SU-DHL-6 (cell line): Measurements from ENCODE around the gene ALOX12.

Source experiments
- EZH2phosphoT487 ChIP-seq: fragments of 200-600 bp; sonication (generic), shearing (Covaris generic); conservative IDR thresholded peaks from 2 replicates; pipeline ENCODE4 v1.6.1; 2018; ENCODE audit warnings: mild to moderate bottlenecking, antibody characterized with exemption, low read length, moderate library complexity, mixed read lengths
- TF ChIP-seq, protein P1 (sequence below): fragments of 200-600 bp; sonication (generic); IDR thresholded peaks from one replicate; pipeline ENCODE4 v1.5.1; 2017; ENCODE audit warnings: antibody characterized with exemption, mild to moderate bottlenecking, low read length, moderate library complexity; ENCODE audit not compliant: insufficient read depth, poor library complexity, severe bottlenecking

GRCh38 chr17:6947745-6948144 lies 48.1 kb upstream of the ALOX12 start:
- TF ChIP-seq EZH2phosphoT487: no peak
- TF ChIP-seq, protein P1, sequence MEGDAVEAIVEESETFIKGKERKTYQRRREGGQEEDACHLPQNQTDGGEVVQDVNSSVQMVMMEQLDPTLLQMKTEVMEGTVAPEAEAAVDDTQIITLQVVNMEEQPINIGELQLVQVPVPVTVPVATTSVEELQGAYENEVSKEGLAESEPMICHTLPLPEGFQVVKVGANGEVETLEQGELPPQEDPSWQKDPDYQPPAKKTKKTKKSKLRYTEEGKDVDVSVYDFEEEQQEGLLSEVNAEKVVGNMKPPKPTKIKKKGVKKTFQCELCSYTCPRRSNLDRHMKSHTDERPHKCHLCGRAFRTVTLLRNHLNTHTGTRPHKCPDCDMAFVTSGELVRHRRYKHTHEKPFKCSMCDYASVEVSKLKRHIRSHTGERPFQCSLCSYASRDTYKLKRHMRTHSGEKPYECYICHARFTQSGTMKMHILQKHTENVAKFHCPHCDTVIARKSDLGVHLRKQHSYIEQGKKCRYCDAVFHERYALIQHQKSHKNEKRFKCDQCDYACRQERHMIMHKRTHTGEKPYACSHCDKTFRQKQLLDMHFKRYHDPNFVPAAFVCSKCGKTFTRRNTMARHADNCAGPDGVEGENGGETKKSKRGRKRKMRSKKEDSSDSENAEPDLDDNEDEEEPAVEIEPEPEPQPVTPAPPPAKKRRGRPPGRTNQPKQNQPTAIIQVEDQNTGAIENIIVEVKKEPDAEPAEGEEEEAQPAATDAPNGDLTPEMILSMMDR: no peak
